H1 (cell line): Measurements from ENCODE around the gene SLC4A7. TPM values are rescaled to one million over a fixed set of nuclear protein-coding genes. Genes with fewer than 3 reads are reported as not detected.
A peak's percentile ranks its signal among the peaks of the same experiment; 100 is the strongest.

Source experiments
- CBX5 ChIP-seq: fragments of 300-800, 300-1000 bp; sonication (generic); IDR thresholded peaks from 2 replicates; pipeline ENCODE4 v1.7.1; 2016; ENCODE audit warnings: antibody characterized with exemption, low read length, low read depth
- polyA plus RNA-seq, 7 experiments: library from polyadenylated mRNA; depleted of rRNA in 3 of 7; stranded (reverse) in 5 of 7; unstranded in 2 of 7; fragments of >200 nt in 5 of 7; fragments of 200-250 nt in 2 of 7; gene quantifications; 1 replicate in 5 of 7; 2 replicates in 1 of 7; 4 replicates in 1 of 7; pipeline versions ENCODE4 v1.2.1 to v1.2.3, GENCODE V29; 2011 to 2013; ENCODE audit warnings: missing spikeins in 2 of 7, mixed read lengths in 2 of 7
- total RNA-seq: library from RNA; stranded (reverse); fragmentation: NEBNext Ultra II Directional; extraction: Animal tissue kit (Norgen Biotek cat#: 25700); gene quantifications from 2 replicates; pipeline ENCODE4 v1.2.1, GENCODE V29; 2021
- TF ChIP-seq, protein P1 (sequence below): fragments of 300-600 bp; sonication (generic); IDR thresholded peaks from 2 replicates; pipeline ENCODE4 v1.7.1; 2012; ENCODE audit warnings: low read length, moderate library complexity, mild to moderate bottlenecking, inconsistent platforms; ENCODE audit not compliant: insufficient replicate concordance
- TF ChIP-seq, protein P2 (sequence below): IDR thresholded peaks from 2 replicates; pipeline ENCODE4 v1.6.1; 2012; ENCODE audit warnings: low read length, inconsistent platforms

SLC4A7 gene
- total and polyA plus RNA-seq, 2 of the 8 experiments (the other 6 are each of a cell fraction or from before 2014, with no cell fraction given), result 14.9 to 70.5 TPM

DNA sequence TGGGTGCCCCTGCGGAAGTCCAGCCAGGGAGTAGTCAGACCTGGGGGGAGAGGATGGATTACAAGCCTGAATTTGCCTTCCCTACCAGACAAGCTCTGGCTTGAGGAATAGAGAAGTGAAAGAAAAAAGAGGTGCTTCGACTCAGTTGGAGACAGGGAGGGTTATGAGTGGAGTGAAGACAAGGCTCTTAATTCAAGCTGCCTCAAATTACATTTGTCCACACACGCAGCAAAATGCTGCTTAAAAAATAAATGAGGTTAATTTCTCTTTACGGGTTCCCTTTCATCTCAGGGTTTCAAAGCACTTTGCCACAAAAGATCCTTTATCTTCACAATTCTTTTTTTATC, 49.0 kb upstream of the SLC4A7 start (continued):
- TF ChIP-seq, protein P1, sequence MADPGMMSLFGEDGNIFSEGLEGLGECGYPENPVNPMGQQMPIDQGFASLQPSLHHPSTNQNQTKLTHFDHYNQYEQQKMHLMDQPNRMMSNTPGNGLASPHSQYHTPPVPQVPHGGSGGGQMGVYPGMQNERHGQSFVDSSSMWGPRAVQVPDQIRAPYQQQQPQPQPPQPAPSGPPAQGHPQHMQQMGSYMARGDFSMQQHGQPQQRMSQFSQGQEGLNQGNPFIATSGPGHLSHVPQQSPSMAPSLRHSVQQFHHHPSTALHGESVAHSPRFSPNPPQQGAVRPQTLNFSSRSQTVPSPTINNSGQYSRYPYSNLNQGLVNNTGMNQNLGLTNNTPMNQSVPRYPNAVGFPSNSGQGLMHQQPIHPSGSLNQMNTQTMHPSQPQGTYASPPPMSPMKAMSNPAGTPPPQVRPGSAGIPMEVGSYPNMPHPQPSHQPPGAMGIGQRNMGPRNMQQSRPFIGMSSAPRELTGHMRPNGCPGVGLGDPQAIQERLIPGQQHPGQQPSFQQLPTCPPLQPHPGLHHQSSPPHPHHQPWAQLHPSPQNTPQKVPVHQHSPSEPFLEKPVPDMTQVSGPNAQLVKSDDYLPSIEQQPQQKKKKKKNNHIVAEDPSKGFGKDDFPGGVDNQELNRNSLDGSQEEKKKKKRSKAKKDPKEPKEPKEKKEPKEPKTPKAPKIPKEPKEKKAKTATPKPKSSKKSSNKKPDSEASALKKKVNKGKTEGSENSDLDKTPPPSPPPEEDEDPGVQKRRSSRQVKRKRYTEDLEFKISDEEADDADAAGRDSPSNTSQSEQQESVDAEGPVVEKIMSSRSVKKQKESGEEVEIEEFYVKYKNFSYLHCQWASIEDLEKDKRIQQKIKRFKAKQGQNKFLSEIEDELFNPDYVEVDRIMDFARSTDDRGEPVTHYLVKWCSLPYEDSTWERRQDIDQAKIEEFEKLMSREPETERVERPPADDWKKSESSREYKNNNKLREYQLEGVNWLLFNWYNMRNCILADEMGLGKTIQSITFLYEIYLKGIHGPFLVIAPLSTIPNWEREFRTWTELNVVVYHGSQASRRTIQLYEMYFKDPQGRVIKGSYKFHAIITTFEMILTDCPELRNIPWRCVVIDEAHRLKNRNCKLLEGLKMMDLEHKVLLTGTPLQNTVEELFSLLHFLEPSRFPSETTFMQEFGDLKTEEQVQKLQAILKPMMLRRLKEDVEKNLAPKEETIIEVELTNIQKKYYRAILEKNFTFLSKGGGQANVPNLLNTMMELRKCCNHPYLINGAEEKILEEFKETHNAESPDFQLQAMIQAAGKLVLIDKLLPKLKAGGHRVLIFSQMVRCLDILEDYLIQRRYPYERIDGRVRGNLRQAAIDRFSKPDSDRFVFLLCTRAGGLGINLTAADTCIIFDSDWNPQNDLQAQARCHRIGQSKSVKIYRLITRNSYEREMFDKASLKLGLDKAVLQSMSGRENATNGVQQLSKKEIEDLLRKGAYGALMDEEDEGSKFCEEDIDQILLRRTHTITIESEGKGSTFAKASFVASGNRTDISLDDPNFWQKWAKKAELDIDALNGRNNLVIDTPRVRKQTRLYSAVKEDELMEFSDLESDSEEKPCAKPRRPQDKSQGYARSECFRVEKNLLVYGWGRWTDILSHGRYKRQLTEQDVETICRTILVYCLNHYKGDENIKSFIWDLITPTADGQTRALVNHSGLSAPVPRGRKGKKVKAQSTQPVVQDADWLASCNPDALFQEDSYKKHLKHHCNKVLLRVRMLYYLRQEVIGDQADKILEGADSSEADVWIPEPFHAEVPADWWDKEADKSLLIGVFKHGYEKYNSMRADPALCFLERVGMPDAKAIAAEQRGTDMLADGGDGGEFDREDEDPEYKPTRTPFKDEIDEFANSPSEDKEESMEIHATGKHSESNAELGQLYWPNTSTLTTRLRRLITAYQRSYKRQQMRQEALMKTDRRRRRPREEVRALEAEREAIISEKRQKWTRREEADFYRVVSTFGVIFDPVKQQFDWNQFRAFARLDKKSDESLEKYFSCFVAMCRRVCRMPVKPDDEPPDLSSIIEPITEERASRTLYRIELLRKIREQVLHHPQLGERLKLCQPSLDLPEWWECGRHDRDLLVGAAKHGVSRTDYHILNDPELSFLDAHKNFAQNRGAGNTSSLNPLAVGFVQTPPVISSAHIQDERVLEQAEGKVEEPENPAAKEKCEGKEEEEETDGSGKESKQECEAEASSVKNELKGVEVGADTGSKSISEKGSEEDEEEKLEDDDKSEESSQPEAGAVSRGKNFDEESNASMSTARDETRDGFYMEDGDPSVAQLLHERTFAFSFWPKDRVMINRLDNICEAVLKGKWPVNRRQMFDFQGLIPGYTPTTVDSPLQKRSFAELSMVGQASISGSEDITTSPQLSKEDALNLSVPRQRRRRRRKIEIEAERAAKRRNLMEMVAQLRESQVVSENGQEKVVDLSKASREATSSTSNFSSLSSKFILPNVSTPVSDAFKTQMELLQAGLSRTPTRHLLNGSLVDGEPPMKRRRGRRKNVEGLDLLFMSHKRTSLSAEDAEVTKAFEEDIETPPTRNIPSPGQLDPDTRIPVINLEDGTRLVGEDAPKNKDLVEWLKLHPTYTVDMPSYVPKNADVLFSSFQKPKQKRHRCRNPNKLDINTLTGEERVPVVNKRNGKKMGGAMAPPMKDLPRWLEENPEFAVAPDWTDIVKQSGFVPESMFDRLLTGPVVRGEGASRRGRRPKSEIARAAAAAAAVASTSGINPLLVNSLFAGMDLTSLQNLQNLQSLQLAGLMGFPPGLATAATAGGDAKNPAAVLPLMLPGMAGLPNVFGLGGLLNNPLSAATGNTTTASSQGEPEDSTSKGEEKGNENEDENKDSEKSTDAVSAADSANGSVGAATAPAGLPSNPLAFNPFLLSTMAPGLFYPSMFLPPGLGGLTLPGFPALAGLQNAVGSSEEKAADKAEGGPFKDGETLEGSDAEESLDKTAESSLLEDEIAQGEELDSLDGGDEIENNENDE, result peak; percentile 46
- no peak for TF ChIP-seq CBX5
- TF ChIP-seq, protein P2, sequence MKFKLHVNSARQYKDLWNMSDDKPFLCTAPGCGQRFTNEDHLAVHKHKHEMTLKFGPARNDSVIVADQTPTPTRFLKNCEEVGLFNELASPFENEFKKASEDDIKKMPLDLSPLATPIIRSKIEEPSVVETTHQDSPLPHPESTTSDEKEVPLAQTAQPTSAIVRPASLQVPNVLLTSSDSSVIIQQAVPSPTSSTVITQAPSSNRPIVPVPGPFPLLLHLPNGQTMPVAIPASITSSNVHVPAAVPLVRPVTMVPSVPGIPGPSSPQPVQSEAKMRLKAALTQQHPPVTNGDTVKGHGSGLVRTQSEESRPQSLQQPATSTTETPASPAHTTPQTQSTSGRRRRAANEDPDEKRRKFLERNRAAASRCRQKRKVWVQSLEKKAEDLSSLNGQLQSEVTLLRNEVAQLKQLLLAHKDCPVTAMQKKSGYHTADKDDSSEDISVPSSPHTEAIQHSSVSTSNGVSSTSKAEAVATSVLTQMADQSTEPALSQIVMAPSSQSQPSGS, result no peak
